Activated CD8-positive, alpha-beta memory T cell treated with anti-CD3 and anti-CD28 coated beads for 4 hours (primary cell): ENCODE results near the gene SYT6.
"Not testable (repeated sequence)": the region's sequence is repeated elsewhere in the genome, so short reads cannot be mapped to it uniquely, and the experiment has no call there.

Source experiments
- DNase-seq, 2 donors: peaks; one replicate each; pipeline ENCODE4 v3.0.0-alpha.2; 2020; ENCODE audit warnings: low read depth in 2 of 2

SYT6 gene

DNA sequence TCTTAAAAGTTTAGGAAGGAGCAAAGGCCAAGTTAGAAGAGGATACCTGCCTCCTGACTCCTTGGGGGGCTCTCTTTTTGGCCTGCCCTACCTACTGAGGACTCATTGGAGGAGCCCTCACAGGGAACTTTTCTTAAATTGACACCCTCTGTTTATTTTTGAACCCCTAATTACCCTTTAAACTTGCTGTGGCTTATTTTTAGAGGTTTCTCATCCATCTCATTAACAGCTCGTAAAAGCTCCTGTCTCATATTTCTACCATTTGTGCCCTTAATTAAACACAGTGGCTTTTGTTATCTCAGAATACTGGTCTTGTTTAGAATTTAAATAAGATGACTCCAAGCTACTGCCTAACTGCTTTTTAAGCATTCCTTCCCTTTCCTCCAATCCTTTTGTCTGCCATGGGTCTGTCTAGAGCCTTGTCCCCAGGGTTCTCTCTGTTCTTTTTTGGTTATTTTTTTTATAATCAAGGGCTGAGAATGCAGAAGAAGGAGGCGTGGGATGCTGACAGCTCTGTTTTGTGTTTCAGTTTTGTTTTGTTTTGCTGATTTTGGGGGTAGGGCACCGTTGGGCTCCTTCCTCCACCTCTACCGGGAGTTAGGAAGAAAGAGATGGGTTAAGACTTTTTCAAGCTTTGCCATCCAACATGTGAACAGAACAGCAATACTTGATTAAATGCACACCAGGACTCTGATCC, 78.0 kb downstream of the SYT6 start:
- no peak for DNase-seq

DNA sequence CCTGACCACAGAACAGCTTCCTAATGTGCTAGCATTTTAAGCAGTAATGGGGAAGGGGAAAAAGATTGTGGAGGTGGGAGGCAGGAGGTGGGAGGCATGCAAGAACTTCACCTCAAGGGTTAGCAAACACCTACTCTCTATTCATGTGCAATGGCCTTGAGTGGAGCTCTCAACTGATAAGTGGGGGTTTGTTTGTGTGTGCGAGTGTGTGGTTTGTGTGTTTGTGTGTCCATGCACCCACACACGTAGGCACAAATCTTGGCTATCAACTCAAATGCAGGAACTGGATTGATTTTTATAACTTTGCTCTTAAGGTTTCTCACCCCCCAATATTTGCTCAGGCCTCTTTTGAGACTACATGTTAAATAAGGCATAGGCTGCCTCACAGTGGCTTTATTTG, 78.6 kb downstream of the SYT6 start:
- DNase-seq: no peak

- DNase-seq: no peak
Measured at GRCh38 chr1:114072246-114072645, 81.4 kb downstream of the SYT6 start.

DNA sequence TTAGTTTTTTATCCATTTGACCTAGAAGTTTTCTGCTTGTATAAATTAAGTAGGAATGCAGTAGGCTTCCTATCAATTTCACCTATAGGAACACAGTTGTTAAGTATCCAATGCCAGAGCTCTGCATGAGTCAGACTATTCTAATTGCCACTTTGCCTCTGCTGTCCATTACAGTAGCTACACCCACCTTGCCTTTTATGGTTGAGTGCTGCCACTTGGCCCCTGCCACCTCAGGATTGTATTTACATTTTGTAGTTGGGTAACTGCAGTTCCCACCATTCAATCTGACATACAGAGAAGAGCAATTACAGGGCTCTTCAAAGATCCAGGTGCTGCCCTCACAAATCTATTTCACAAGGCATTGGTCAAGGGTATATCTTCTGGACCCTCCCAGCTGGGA, 83.9 kb downstream of the SYT6 start:
- DNase-seq: not testable (repeated sequence)

GRCh38 chr1:114068684-114069083, 85.0 kb downstream of the SYT6 start:
- not testable (repeated sequence) for DNase-seq

DNA sequence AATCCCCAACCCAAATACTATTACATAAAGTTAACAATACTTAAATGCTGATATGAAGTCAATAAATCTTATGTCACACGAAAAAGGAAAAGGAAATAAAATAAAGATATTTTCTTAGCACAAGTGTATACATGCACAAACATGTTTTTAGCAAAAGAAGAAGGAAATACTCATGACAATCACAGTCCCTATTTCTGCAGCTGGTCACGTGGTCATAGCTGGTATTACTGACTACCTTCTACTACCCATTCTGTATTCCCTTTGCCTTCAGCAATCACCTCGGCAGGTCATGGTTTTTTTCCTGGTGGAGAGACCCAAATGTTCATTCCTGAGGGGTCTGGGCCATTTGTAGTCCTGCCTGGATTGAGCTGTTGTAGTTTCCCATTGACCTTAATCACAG, 88.0 kb downstream of the SYT6 start:
- not testable (repeated sequence) for DNase-seq

GRCh38 chr1:114063544-114063943, 90.1 kb downstream of the SYT6 start:
- no peak for DNase-seq

DNA sequence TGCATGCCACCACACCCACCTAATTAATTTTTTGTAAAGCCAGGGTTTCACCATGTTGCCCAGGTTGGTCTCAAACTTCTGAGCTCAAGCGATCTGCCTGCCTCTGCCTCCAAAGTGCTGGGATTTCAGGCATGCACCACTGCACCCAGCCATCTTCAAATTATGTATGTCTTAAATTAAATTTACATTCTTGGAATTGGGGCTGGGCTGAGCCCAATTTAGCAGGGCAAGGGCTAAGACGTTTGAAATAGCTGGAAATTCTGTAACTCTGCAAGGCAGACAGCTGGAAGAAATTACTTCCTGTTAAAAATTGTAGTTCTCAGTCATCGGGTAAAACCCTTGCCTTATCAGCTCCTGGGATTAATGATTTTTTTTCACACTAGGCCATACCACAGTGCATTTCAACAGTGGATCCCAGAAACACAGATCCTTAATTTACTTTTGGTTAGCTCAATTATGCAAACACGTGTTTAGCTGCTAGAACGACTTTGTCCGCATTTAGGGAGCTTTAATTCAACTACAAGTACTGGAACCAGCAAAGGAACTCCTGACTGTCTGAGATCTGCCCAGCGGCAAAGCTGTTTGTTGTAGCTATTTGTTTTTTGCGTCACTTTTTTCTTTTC, 91.1 kb downstream of the SYT6 start:
- no peak for DNase-seq

DNA sequence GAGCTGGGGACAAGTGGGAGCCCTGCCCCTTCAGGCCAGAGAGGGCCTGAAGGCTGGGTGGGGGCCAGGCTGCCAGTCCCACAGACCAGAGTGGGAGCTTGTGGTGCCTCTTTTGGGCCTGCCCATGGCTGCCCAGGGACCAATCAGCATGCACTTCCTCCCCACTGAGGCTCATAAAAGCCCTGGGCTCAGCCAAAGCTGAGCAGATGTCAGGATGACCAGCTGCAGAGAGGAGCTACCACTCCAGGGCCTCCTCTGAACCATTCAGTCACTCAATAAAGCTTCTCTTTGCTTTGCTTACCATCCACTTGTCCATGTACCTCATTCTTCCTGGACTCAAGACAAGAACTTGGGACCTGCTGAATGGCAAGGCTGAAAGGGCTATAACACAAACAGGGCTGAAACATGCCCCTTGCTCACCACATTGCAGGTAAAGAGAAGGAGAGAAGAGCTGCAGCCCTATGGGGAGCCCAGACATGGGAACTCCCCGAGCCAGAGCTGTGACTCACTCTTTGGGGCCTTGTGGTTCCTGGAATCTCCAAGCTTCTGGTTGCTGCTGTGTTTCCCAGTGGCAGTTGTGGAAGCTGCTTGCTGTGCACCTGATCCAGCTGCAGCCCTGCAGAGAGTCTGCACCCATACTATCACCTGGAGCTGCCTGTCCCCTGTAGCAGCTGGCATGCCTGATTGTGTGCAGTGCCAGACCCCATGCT, 92.4 kb downstream of the SYT6 start:
- DNase-seq: no peak

DNA sequence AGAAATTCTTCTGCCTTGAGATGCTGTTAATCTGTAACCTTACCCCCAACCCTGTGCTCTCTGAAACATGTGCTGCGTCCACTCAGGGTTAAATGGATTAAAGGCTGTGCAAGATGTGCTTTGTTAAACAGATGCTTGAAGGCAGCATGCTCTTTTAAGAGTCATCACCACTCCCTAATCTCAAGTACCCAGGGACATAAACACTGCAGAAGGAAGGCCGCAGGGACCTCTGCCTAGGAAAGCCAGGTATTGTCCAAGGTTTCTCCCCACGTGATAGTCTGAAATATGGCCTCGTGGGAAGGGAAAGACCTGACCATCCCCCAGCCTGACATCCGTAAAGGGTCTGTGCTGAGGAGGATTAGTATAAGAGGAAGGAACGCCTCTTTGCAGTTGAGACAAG, 95.4 kb downstream of the SYT6 start:
- DNase-seq: not testable (repeated sequence)

DNA sequence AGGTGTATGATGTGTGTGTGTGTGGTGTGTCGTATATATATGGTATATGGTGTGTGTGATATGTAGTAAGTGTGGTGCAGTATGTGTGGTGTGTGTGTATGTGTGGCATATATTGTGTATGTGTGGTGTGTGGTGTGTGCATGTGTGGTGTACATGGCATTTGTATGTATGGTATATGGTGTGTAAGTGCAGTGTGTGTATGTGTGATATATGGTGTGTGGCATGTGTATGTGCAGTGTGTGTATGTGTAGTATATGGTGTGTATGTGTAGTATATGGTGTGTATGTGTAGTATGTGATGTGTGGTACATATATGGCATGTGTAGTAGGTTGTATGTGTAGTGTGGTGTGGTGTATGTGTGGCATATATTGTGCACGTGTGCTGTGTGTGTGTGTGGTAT, 99.5 kb downstream of the SYT6 start:
- DNase-seq: no peak

DNA sequence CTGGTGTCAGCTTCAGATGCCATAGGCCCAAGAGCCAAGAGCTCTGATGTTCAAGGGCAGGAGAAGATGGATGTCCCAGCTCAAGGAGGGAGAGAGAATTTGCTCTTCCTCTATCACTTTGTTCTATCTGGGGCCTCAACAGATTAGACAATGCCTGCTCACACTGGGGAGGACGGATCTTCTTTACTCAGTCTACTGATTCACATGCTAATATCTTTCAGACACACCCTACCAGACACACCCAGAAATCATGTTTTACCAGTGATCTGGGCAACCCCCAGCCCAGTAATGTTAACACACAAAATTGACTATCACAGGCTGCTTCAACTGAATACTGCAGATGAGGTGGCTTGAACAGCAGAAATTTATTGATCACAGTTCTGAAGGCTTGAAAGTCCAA, 105.4 kb downstream of the SYT6 start:
- DNase-seq: no peak

GRCh38 chr1:114043548-114043947, 110.1 kb downstream of the SYT6 start:
- no peak for DNase-seq

GRCh38 chr1:114043054-114043453, 110.6 kb downstream of the SYT6 start:
- no peak for DNase-seq

DNA sequence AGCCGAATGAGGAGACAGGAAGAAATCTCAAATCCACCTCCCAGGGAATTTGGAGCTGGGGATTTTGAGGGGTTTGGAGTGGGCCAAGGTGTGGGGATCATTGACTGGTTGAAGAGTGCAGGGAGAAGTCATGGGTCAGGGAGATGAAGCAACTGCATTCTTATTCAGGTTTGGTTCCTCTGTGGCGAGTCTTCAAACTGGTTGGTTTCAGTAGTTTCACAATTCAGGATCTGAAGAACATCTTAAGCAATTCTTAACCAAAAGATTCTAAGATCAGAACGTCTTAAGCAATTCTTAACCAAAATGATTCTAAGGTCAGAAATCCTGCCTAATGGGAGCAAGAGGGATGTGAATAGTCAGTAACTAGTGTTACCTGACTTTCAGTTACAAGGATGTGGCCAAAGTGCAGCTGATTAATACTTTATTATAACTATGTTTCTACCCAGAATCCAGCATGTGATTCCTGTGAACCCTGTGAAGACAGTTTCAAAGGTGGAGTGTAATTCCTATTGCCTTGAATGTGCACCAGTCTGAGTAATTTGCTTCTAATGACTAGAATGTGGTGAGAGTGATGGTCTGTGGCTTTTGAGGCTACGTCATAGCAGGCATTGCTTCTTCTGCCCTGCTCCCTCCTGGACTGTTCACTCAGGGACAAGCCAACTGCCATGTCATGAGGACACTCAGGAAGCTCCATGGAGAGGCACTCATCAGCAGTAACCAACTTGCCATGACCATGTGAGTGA, 113.2 kb downstream of the SYT6 start:
- no peak for DNase-seq
